Kidney tubule cell (primary cell): ENCODE results near the gene MS4A4A.

ENCODE experiments used
- DNase-seq: peaks from one replicate; pipeline ENCODE4 v3.0.0-alpha.2; 2018; ENCODE audit warnings: low spot score

Gene MS4A4A

GRCh38 chr11:60349990-60350389, 69.5 kb downstream of the MS4A4A start:
- no peak for DNase-seq

- no peak for DNase-seq
Observed at GRCh38 chr11:60357771-60358170, 77.3 kb downstream of the MS4A4A start.
